Esophagus muscularis mucosa (tissue), 3 donors: ENCODE measurements around the gene CTDSPL2.

Experiments
- CTCF ChIP-seq, 3 experiments: fragments of 200-600 bp in 2 of 3; fragments of 450-650 bp in 1 of 3; sonication (generic) in 2 of 3; IDR thresholded peaks; one replicate each; pipeline ENCODE4 v1.5.1; 2017 to 2019; ENCODE audit warnings: antibody characterized with exemption in 3 of 3, mild to moderate bottlenecking in 2 of 3, moderate library complexity in 1 of 3
- POLR2A ChIP-seq: fragments of 450-650 bp; IDR thresholded peaks from one replicate; pipeline ENCODE4 v1.6.1; 2017; ENCODE audit warnings: antibody characterized with exemption, moderate library complexity, mild to moderate bottlenecking, low read depth

- TF ChIP-seq CTCF (IDR thresholded peaks at IDR 0.05) (no peak), POLR2A (no peak)
These were observed 123.3 kb downstream of the CTDSPL2 start for GRCh38 chr15:44550734-44551133.
